ENCODE measurements around the gene MAB21L4. TPM values are rescaled to one million over a fixed set of nuclear protein-coding genes. Genes with fewer than 3 reads are reported as not detected.

Gene MAB21L4
- polyA plus RNA-seq, 2 of the 4 experiments (the other 2 are of a cell fraction) = not detected

DNA sequence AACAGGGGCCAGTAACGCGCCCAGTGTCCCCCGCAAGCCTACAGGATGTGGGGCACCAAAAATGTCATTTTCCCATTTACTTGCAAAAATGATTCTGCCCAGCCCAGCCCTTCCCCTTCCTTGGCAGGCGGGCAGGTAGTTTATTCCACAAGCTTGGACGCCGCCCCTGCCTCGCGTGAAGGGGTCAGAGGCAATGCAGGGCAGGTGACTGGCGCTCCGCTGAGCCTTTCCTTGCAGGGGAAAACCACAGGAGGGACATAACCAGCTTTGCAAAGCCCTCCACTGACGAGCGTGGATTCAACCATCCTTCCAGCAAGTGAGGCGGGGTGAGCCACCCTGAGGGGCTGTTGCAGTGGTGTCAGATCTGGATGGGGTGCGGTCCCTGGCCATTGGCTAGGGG, 5.3 kb downstream of the MAB21L4 start:
- ChIA-PET POLR2A (no interaction called here), CTCF (interaction anchor here (0.7 to 2.8 kb wide), 8 partner anchors 9 to 99 kb away, joined by 3 to 12 read pairs (median 4); no protein-coding TSS in a partner anchor)
- H3K4me3 ChIP-seq = no peak overlapping the region
- DNase-seq (ENCODE audit: low read depth in 1 of 2, low spot score in 1 of 2) = no peak
- no peak for ATAC-seq
- TF ChIP-seq JUNB (IDR thresholded peaks at IDR 0.05) (no peak), HEYL (CRISPR knock-in tag; IDR thresholded peaks at IDR 0.05) (no peak), PBX3 (IDR thresholded peaks at IDR 0.05) (no peak), MYC (IDR thresholded peaks at IDR 0.05; ENCODE audit: borderline replicate concordance, low read length) (no peak)
- no peak overlapping the region for H3K27ac ChIP-seq
- FAIRE-seq = no peak
- H3K9me3 ChIP-seq = no peaks in the 10 kb centered on the region
- 91% methylated on average over 7 of the region's 14 CpGs for WGBS (ENCODE audit: missing lambda C conversion rate)
- peaks cover 9% of the 10 kb centered on the region for H3K4me1 ChIP-seq
- H3K4me2 ChIP-seq = no peak overlapping the region

- Histone ChIP-seq H3K4me3 (no peak overlapping the region), H3K4me1 (peaks cover 9% of the 10 kb centered on the region), H3K27ac (no peak overlapping the region), H3K4me2 (no peak overlapping the region), H3K9me3 (no peaks in the 10 kb centered on the region)
- no peak for TF ChIP-seq SMC3 (IDR thresholded peaks at IDR 0.05)
- no peak for TF ChIP-seq HOXB13 (CRISPR knock-in tag; IDR thresholded peaks at IDR 0.05; ENCODE audit: low read depth)
- no peak for TF ChIP-seq ZC3H11A (IDR thresholded peaks at IDR 0.05)
- POLR2A ChIA-PET = no interaction called here
- DNase-seq (ENCODE audit: low read depth in 1 of 2, low spot score in 1 of 2) (no peak), ATAC-seq (peak in 1 of 2 experiments; percentile 11; a peak in 1 of 6 replicates), FAIRE-seq (no peak)
- CTCF ChIA-PET = interaction anchor here (1.1 to 2.8 kb wide), 5 partner anchors 9 to 25 kb away, joined by 3 to 12 read pairs (median 4); no protein-coding TSS in a partner anchor
- 80% methylated on average over 15 of the region's 38 CpGs for WGBS (ENCODE audit: missing lambda C conversion rate)
These were observed 6.1 kb downstream of the MAB21L4 start for GRCh38 chr2:240889601-240890560.

- TF ChIP-seq NR3C1 (IDR thresholded peaks at IDR 0.05) (no peak), ZNF302 (CRISPR knock-in tag; IDR thresholded peaks at IDR 0.05) (no peak), ZSCAN20 (CRISPR knock-in tag; IDR thresholded peaks at IDR 0.05) (no peak), HEYL (CRISPR knock-in tag; IDR thresholded peaks at IDR 0.05) (no peak), MAZ (IDR thresholded peaks at IDR 0.05; ENCODE audit: borderline replicate concordance, low read depth, low read length) (no peak), ESRRA (IDR thresholded peaks at IDR 0.05; ENCODE audit: borderline replicate concordance, low read length) (no peak), BHLHE40 (IDR thresholded peaks at IDR 0.05; ENCODE audit: low read depth, low read length) (no peak), NFE2L2 (conservative IDR thresholded peaks at IDR 0.05; ENCODE audit: low read length) (no peak), SMC3 (IDR thresholded peaks at IDR 0.05) (no peak), NPAS2 (CRISPR knock-in tag; IDR thresholded peaks at IDR 0.05; ENCODE audit: borderline replicate concordance) (no peak), JUNB (IDR thresholded peaks at IDR 0.05) (no peak), POLR2A (IDR thresholded peaks at IDR 0.05; ENCODE audit: low read length) (no peak), PHF8 (IDR thresholded peaks at IDR 0.05; ENCODE audit: borderline replicate concordance, low read depth) (no peak), FOSB (CRISPR knock-in tag; IDR thresholded peaks at IDR 0.05) (no peak), HDAC2 (IDR thresholded peaks at IDR 0.05) (no peak), E2F6 (IDR thresholded peaks at IDR 0.05; ENCODE audit: borderline replicate concordance, low read depth) (no peak), MAFK (IDR thresholded peaks at IDR 0.05; ENCODE audit: partially characterized antibody) (no peak), RNF2 (IDR thresholded peaks at IDR 0.05; ENCODE audit: borderline replicate concordance, low read depth) (no peak), EHF (CRISPR knock-in tag; IDR thresholded peaks at IDR 0.05) (no peak), ATOH8 (CRISPR knock-in tag; IDR thresholded peaks at IDR 0.05; ENCODE audit: low read depth) (no peak)
- FAIRE-seq = no peak
- WGBS (ENCODE audit: missing lambda C conversion rate) = 65% methylated on average over 9 of the region's 11 CpGs
- Histone ChIP-seq H3K27ac (no peak overlapping the region), H3K4me3 (no peak overlapping the region), H3K9me3 (no peaks in the 10 kb centered on the region), H3K4me2 (no peak overlapping the region), H3K4me1 (peaks cover 8% of the 10 kb centered on the region)
- POLR2A ChIA-PET = no interaction called here
- ATAC-seq = no peak
- CTCF ChIA-PET = interaction anchor here (0.6 to 1.3 kb wide), 3 partner anchors 10 to 183 kb away, joined by 3 read pairs; no protein-coding TSS in a partner anchor
- DNase-seq (ENCODE audit: low read depth in 1 of 2, low spot score in 1 of 2) = no peak
These were observed 6.9 kb downstream of the MAB21L4 start for GRCh38 chr2:240888890-240889573.

Measured in A549 (cell line).